ENCODE data around the gene ZNF92. TPM values are rescaled to one million over a fixed set of nuclear protein-coding genes. Genes with fewer than 3 reads are reported as not detected.
"Not testable (repeated sequence)": the region's sequence is repeated elsewhere in the genome, so short reads cannot be mapped to it uniquely, and the experiment has no call there.

The ZNF92 gene
- total RNA-seq, 2 donors from 2014 or later = 18.9 to 24.4 TPM

DNA sequence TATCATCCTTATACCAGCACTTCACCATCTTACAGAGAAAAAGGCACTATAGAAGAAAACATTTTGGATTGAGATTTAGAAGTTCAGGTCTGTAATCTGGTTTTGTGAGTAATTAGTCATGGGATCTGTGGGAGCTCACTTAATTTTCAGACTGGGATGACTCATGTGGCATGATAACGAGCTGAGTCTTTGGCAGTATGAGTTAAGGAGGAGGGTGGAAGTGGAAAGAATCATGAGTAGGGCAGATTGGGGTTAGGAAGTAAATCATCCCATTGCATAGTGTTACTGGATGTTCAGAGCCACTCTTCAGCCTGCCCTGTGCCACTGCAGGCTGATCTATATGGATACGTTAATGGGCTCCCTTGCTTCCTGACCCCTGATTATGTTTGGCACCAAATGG lies 64.9 kb downstream of the ZNF92 start:
- no peak for DNase-seq
- no peak overlapping the region for H3K27ac Mint-ChIP-seq
- H3K27me3 Mint-ChIP-seq = no peaks in the 10 kb centered on the region
- no peaks in the 10 kb centered on the region for H3K9me3 ChIP-seq (ENCODE audit: control insufficient read depth, low read length, poor library complexity, severe bottlenecking)
- no peak overlapping the region for H3K4me3 Mint-ChIP-seq
- H3K4me1 Mint-ChIP-seq = no peaks in the 10 kb centered on the region
- no peak for ATAC-seq
- no peaks in the 10 kb centered on the region for H3K36me3 Mint-ChIP-seq (ENCODE audit: low read depth)

DNA sequence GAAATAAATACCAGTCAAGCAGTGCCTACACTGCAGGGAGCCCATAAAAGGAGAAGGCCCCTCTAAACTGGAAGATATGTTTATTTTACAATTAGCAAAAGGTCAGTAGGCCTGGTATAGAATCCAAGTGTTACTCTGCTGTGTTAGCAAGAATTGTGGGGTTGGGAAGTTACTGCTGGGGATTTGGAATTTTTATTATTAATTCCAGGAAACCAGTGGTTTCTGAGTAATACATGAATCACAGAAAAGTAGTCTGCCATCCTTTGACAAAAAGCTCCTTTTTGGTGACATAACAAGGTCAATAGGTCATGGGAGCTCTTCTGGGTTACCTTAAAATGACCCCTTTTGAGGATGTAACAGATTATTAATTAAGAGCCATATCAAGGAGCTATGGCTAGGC lies 67.4 kb downstream of the ZNF92 start:
- H3K9me3 ChIP-seq (ENCODE audit: control insufficient read depth, low read length, poor library complexity, severe bottlenecking) = no peaks in the 10 kb centered on the region
- DNase-seq (no peak), ATAC-seq (no peak)
- Mint-ChIP-seq H3K4me3 (no peak overlapping the region), H3K4me1 (no peaks in the 10 kb centered on the region), H3K36me3 (ENCODE audit: low read depth) (no peaks in the 10 kb centered on the region), H3K27ac (no peak overlapping the region), H3K27me3 (peaks cover 5% of the 10 kb centered on the region)

GRCh38 chr7:65444205-65444842 lies 70.7 kb downstream of the ZNF92 start:
- no peaks in the 10 kb centered on the region for H3K4me1 Mint-ChIP-seq
- DNase-seq (no peak), ATAC-seq (no peak)
- peaks cover 2% of the 10 kb centered on the region for H3K36me3 Mint-ChIP-seq (ENCODE audit: low read depth)
- no peak overlapping the region for H3K4me3 Mint-ChIP-seq
- no peak overlapping the region for H3K27ac Mint-ChIP-seq
- no peaks in the 10 kb centered on the region for H3K9me3 ChIP-seq (ENCODE audit: control insufficient read depth, low read length, poor library complexity, severe bottlenecking)
- peaks cover 5% of the 10 kb centered on the region for H3K27me3 Mint-ChIP-seq

- no peaks in the 10 kb centered on the region for H3K9me3 ChIP-seq (ENCODE audit: control insufficient read depth, low read length, poor library complexity, severe bottlenecking)
- no peak overlapping the region for H3K4me3 Mint-ChIP-seq
- no peak for ATAC-seq
- H3K27ac Mint-ChIP-seq = no peak overlapping the region
- peaks cover 2% of the 10 kb centered on the region for H3K36me3 Mint-ChIP-seq (ENCODE audit: low read depth)
- H3K4me1 Mint-ChIP-seq = no peaks in the 10 kb centered on the region
- no peak for DNase-seq
- peaks cover 5% of the 10 kb centered on the region for H3K27me3 Mint-ChIP-seq
These were observed 71.5 kb downstream of the ZNF92 start for GRCh38 chr7:65444899-65445823.

DNA sequence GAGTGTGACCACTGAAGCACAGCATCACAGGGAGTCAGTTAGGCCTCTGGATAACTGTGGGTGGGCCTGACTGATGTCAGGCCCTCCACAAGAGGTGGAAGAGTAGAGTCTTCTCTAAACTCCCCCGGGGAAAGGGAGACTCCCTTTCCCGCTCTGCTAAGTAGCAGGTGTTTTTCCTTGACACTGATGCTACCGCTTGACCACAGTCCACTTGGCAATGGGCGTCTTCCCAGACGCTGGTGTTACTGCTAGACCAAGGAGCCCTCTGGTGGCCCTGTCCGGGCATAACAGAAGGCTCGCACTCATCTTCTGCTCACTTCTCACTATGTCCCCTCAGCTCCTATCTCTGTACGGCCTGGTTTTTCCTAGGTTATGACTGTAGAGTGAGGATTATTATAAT lies 73.4 kb downstream of the ZNF92 start:
- H3K36me3 Mint-ChIP-seq (ENCODE audit: low read depth); H3K27me3 Mint-ChIP-seq; ATAC-seq; H3K27ac Mint-ChIP-seq; H3K9me3 ChIP-seq (ENCODE audit: control insufficient read depth, low read length, poor library complexity, severe bottlenecking); H3K4me1 Mint-ChIP-seq; H3K4me3 Mint-ChIP-seq; DNase-seq: not testable (repeated sequence)

- H3K4me3 Mint-ChIP-seq = no peak overlapping the region
- DNase-seq = no peak
- H3K9me3 ChIP-seq (ENCODE audit: control insufficient read depth, low read length, poor library complexity, severe bottlenecking) = no peaks in the 10 kb centered on the region
- no peak for ATAC-seq
- H3K36me3 Mint-ChIP-seq (ENCODE audit: low read depth) = peaks cover 2% of the 10 kb centered on the region
- H3K4me1 Mint-ChIP-seq = peaks cover 4% of the 10 kb centered on the region
- H3K27ac Mint-ChIP-seq = peak overlapping the region; percentile 68
- H3K27me3 Mint-ChIP-seq = peaks cover 5% of the 10 kb centered on the region
These were observed 75.3 kb downstream of the ZNF92 start for GRCh38 chr7:65448816-65449504.

GRCh38 chr7:65449505-65449852 lies 75.8 kb downstream of the ZNF92 start:
- no peak for ATAC-seq
- no peaks in the 10 kb centered on the region for H3K9me3 ChIP-seq (ENCODE audit: control insufficient read depth, low read length, poor library complexity, severe bottlenecking)
- DNase-seq = no peak
- peaks cover 2% of the 10 kb centered on the region for H3K36me3 Mint-ChIP-seq (ENCODE audit: low read depth)
- H3K27ac Mint-ChIP-seq = no peak overlapping the region
- H3K4me3 Mint-ChIP-seq = no peak overlapping the region
- H3K4me1 Mint-ChIP-seq = peaks cover 7% of the 10 kb centered on the region
- peaks cover 8% of the 10 kb centered on the region for H3K27me3 Mint-ChIP-seq

Measured in T-helper 17 cell (primary cell).